ACC112 (cell line): ENCODE results near the gene SS18L1.

Experiments
- H2AFZ ChIP-seq: fragments of 200-600 bp; sonication (generic); one replicate; pipeline ENCODE4 v1.6.0; 2017; ENCODE audit warnings: antibody characterized with exemption, low read length; ENCODE audit not compliant: unreplicated experiment
- H3K27ac ChIP-seq: fragments of 200-600 bp; sonication (generic); 2 replicates; pipeline ENCODE4 v1.5.1; 2014; ENCODE audit warnings: low read depth, mild to moderate bottlenecking, antibody characterized with exemption, low read length, moderate library complexity
- H3K27me3 ChIP-seq: fragments of 200-600 bp; sonication (generic); 2 replicates; pipeline ENCODE4 v1.6.1; 2014; ENCODE audit warnings: mild to moderate bottlenecking, antibody characterized with exemption, low read length, moderate library complexity, mixed read lengths; ENCODE audit not compliant: insufficient read depth
- H3K36me3 ChIP-seq: fragments of 200-600 bp; sonication (generic); 2 replicates; pipeline ENCODE4 v1.6.1; 2016; ENCODE audit warnings: mild to moderate bottlenecking, antibody characterized with exemption, low read length, moderate library complexity, mixed read lengths; ENCODE audit not compliant: insufficient read depth
- H3K4me1 ChIP-seq: fragments of 200-600 bp; sonication (generic); one replicate; pipeline ENCODE4 v1.6.1; 2016; ENCODE audit warnings: low read length, mixed read lengths; ENCODE audit not compliant: insufficient read depth, unreplicated experiment, control insufficient read depth
- H3K4me3 ChIP-seq: fragments of 200-600 bp; sonication (generic); 2 replicates; pipeline ENCODE4 v1.5.1; 2014; ENCODE audit warnings: mild to moderate bottlenecking, low read depth, low read length
- H3K79me2 ChIP-seq: fragments of 200-600 bp; sonication (generic); one replicate; pipeline ENCODE4 v1.6.0; 2016; ENCODE audit warnings: low read length; ENCODE audit not compliant: control insufficient read depth, unreplicated experiment, insufficient read depth

SS18L1 gene

GRCh38 chr20:62229667-62230066 is 86.1 kb downstream of the SS18L1 start:
- H3K36me3 ChIP-seq: no peaks in the 10 kb centered on the region
- H3K4me3 ChIP-seq: no peak overlapping the region
- no peak overlapping the region for H2AFZ ChIP-seq
- H3K4me1 ChIP-seq: no peaks in the 10 kb centered on the region
- H3K27me3 ChIP-seq: peaks cover 29% of the 10 kb centered on the region
- no peaks in the 10 kb centered on the region for H3K79me2 ChIP-seq
- H3K27ac ChIP-seq: no peak overlapping the region

GRCh38 chr20:62230276-62230675 is 86.7 kb downstream of the SS18L1 start:
- Histone ChIP-seq H3K4me1 (no peaks in the 10 kb centered on the region), H3K36me3 (no peaks in the 10 kb centered on the region), H3K4me3 (no peak overlapping the region), H3K27me3 (peaks cover 23% of the 10 kb centered on the region), H3K79me2 (no peaks in the 10 kb centered on the region), H2AFZ (no peak overlapping the region), H3K27ac (no peak overlapping the region)

- Histone ChIP-seq H3K27me3 (peaks cover 19% of the 10 kb centered on the region), H3K27ac (no peak overlapping the region), H3K79me2 (no peaks in the 10 kb centered on the region), H3K4me1 (no peaks in the 10 kb centered on the region), H2AFZ (no peak overlapping the region), H3K36me3 (no peaks in the 10 kb centered on the region), H3K4me3 (no peak overlapping the region)
Measured at GRCh38 chr20:62230696-62231095, 87.1 kb downstream of the SS18L1 start.

- Histone ChIP-seq H2AFZ (no peak overlapping the region), H3K79me2 (no peaks in the 10 kb centered on the region), H3K4me1 (no peaks in the 10 kb centered on the region), H3K36me3 (no peaks in the 10 kb centered on the region), H3K27me3 (peaks cover 14% of the 10 kb centered on the region), H3K4me3 (no peak overlapping the region), H3K27ac (no peak overlapping the region)
Measured at GRCh38 chr20:62231292-62231691, 87.7 kb downstream of the SS18L1 start.
